ENCODE measurements around the gene SLC4A1AP.

SLC4A1AP gene

GRCh38 chr2:27690052-27690451 lies 26.4 kb downstream of the SLC4A1AP start:
- H3K27me3 ChIP-seq (ENCODE audit: insufficient read depth, low read length, poor library complexity, severe bottlenecking): no peaks in the 10 kb centered on the region
- H3K9me3 ChIP-seq (ENCODE audit: insufficient read depth, low read depth, low read length): no peaks in the 10 kb centered on the region
- no peaks in the 10 kb centered on the region for H3K9me2 ChIP-seq (replicated peaks; ENCODE audit: low read depth, low read length)
- peaks cover 17% of the 10 kb centered on the region; the same call in 1 of the 2 replicates for H3K36me3 ChIP-seq (ENCODE audit: insufficient read depth, low read length)
- H3K4me3 ChIP-seq (ENCODE audit: low read length, poor library complexity, severe bottlenecking): no peak overlapping the region
- H3F3A ChIP-seq (ENCODE audit: low read depth): peaks cover 3% of the 10 kb centered on the region
- H3K4me1 ChIP-seq (ENCODE audit: insufficient read depth, low read length, poor library complexity, severe bottlenecking): peaks cover 5% of the 10 kb centered on the region
- TF ChIP-seq EZH2phosphoT487 (IDR thresholded peaks at IDR 0.05; ENCODE audit: borderline replicate concordance) (no peak), CTCF (conservative IDR thresholded peaks at IDR 0.05; ENCODE audit: low read length) (no peak)
- no peak overlapping the region for H3K4me2 ChIP-seq (ENCODE audit: low read depth, low read length, poor library complexity, severe bottlenecking)
- no peak overlapping the region for H2AFZ ChIP-seq (ENCODE audit: low read length)
- no peaks in the 10 kb centered on the region for H3K79me2 ChIP-seq (ENCODE audit: insufficient read depth, low read length)
- H3K9ac ChIP-seq (ENCODE audit: low read depth, low read length, poor library complexity, severe bottlenecking): no peak overlapping the region
- no peaks in the 10 kb centered on the region for H4K20me1 ChIP-seq (ENCODE audit: insufficient read depth, low read length, poor library complexity, severe bottlenecking)

- Histone ChIP-seq H3K4me3 (ENCODE audit: low read length, poor library complexity, severe bottlenecking) (no peak overlapping the region), H3K9ac (ENCODE audit: low read depth, low read length, poor library complexity, severe bottlenecking) (no peak overlapping the region), H3K79me2 (ENCODE audit: insufficient read depth, low read length) (no peaks in the 10 kb centered on the region), H3K4me2 (ENCODE audit: low read depth, low read length, poor library complexity, severe bottlenecking) (no peak overlapping the region), H3F3A (ENCODE audit: low read depth) (no peaks in the 10 kb centered on the region), H2AFZ (ENCODE audit: low read length) (no peak overlapping the region), H3K4me1 (ENCODE audit: insufficient read depth, low read length, poor library complexity, severe bottlenecking) (no peaks in the 10 kb centered on the region), H3K9me2 (replicated peaks; ENCODE audit: low read depth, low read length) (no peaks in the 10 kb centered on the region), H3K27me3 (ENCODE audit: insufficient read depth, low read length, poor library complexity, severe bottlenecking) (no peaks in the 10 kb centered on the region), H4K20me1 (ENCODE audit: insufficient read depth, low read length, poor library complexity, severe bottlenecking) (no peaks in the 10 kb centered on the region), H3K9me3 (ENCODE audit: insufficient read depth, low read depth, low read length) (no peaks in the 10 kb centered on the region), H3K36me3 (ENCODE audit: insufficient read depth, low read length) (peaks cover 18% of the 10 kb centered on the region; the same call in 1 of the 2 replicates)
- TF ChIP-seq CTCF (conservative IDR thresholded peaks at IDR 0.05; ENCODE audit: low read length) (no peak), EZH2phosphoT487 (IDR thresholded peaks at IDR 0.05; ENCODE audit: borderline replicate concordance) (no peak)
Measured at GRCh38 chr2:27697660-27698059, 34.0 kb downstream of the SLC4A1AP start.

GRCh38 chr2:27701676-27702075 lies 38.0 kb downstream of the SLC4A1AP start:
- H3K27me3 ChIP-seq (ENCODE audit: insufficient read depth, low read length, poor library complexity, severe bottlenecking): no peaks in the 10 kb centered on the region
- no peaks in the 10 kb centered on the region for H3F3A ChIP-seq (ENCODE audit: low read depth)
- H3K9me2 ChIP-seq (replicated peaks; ENCODE audit: low read depth, low read length): no peaks in the 10 kb centered on the region
- no peak overlapping the region for H3K9ac ChIP-seq (ENCODE audit: low read depth, low read length, poor library complexity, severe bottlenecking)
- H3K4me3 ChIP-seq (ENCODE audit: low read length, poor library complexity, severe bottlenecking): no peak overlapping the region
- H3K4me1 ChIP-seq (ENCODE audit: insufficient read depth, low read length, poor library complexity, severe bottlenecking): no peaks in the 10 kb centered on the region
- H3K9me3 ChIP-seq (ENCODE audit: insufficient read depth, low read depth, low read length): no peaks in the 10 kb centered on the region
- no peak overlapping the region for H2AFZ ChIP-seq (ENCODE audit: low read length)
- H3K4me2 ChIP-seq (ENCODE audit: low read depth, low read length, poor library complexity, severe bottlenecking): no peak overlapping the region
- peaks cover under 1% of the 10 kb centered on the region; the same call in 1 of the 2 replicates for H3K36me3 ChIP-seq (ENCODE audit: insufficient read depth, low read length)
- H4K20me1 ChIP-seq (ENCODE audit: insufficient read depth, low read length, poor library complexity, severe bottlenecking): no peaks in the 10 kb centered on the region
- TF ChIP-seq CTCF (conservative IDR thresholded peaks at IDR 0.05; ENCODE audit: low read length) (no peak), EZH2phosphoT487 (IDR thresholded peaks at IDR 0.05; ENCODE audit: borderline replicate concordance) (no peak)
- H3K79me2 ChIP-seq (ENCODE audit: insufficient read depth, low read length): no peaks in the 10 kb centered on the region
